Panc1 (cell line): ENCODE results near the gene BTBD9. TPM values are rescaled to one million over a fixed set of nuclear protein-coding genes. Genes with fewer than 3 reads are reported as not detected.

Source experiments
- ATAC-seq: fragments of 200-7000 bp; cut with Tn5 transposase; 2 replicates; pipeline ENCODE4 v1.9.1; 2020; ENCODE audit warnings: mild to moderate bottlenecking, moderate library complexity
- BruUV-seq: library from RNA; stranded (reverse); fragments of 400-500 nt; replicated peaks from 2 replicates; lab custom pipeline; 2021; lab: Mats Ljungman, UMichigan
- CTCF ChIA-PET: fragments of 300-600 bp; sonication (Branson Sonifier 250); formaldehyde crosslinking; loops from one replicate; lab custom pipeline; 2022; ENCODE audit warnings: antibody characterized with exemption; lab: Charles Lee
- POLR2A ChIA-PET: fragments of 300-600 bp; sonication (Branson Sonifier 250); formaldehyde crosslinking; loops from one replicate; lab custom pipeline; 2022; ENCODE audit warnings: antibody characterized with exemption; lab: Charles Lee
- DNase-seq: peaks from one replicate; pipeline ENCODE4 v3.0.0-alpha.2; 2010; ENCODE audit warnings: low read depth, low spot score
- H3K27ac ChIP-seq: 2 replicates; pipeline ENCODE4 v1.5.1; 2011; ENCODE audit warnings: mild to moderate bottlenecking, low read length, inconsistent platforms
- H3K27me3 ChIP-seq: fragments of 200-500 bp; sonication (Bioruptor generic); 2 replicates; pipeline ENCODE4 v1.6.0; 2014; ENCODE audit warnings: low read length, inconsistent platforms; ENCODE audit not compliant: control insufficient read depth, insufficient read depth
- H3K36me3 ChIP-seq: fragments of 200-500 bp; sonication (Bioruptor generic); 2 replicates; pipeline ENCODE4 v1.5.1; 2014; ENCODE audit warnings: inconsistent platforms, mild to moderate bottlenecking, low read length, moderate library complexity; ENCODE audit not compliant: control insufficient read depth, insufficient read depth
- H3K4me1 ChIP-seq: 2 replicates; pipeline ENCODE4 v1.5.1; 2011; ENCODE audit warnings: inconsistent platforms, mild to moderate bottlenecking, low read length, moderate library complexity; ENCODE audit not compliant: control insufficient read depth, insufficient read depth
- H3K4me3 ChIP-seq, 2 experiments: 2 replicates each; pipeline ENCODE4 v1.5.1; 2011 to 2012; ENCODE audit warnings: low read depth in 2 of 2, low read length in 2 of 2, mild to moderate bottlenecking in 2 of 2, inconsistent platforms in 1 of 2, moderate library complexity in 1 of 2
- H3K9me3 ChIP-seq: fragments of 200-500 bp; sonication (Bioruptor generic); 2 replicates; pipeline ENCODE4 v1.5.1; 2014; ENCODE audit warnings: low read depth, mild to moderate bottlenecking, inconsistent platforms, low read length, moderate library complexity; ENCODE audit not compliant: control insufficient read depth, insufficient read depth
- CTCF ChIP-seq: fragments of 450-650 bp; IDR thresholded peaks from 2 replicates; pipeline ENCODE4 v1.5.1; 2017; ENCODE audit warnings: mild to moderate bottlenecking
- POLR2AphosphoS5 ChIP-seq: IDR thresholded peaks from 2 replicates; pipeline ENCODE4 v1.6.1; 2012; ENCODE audit warnings: mild to moderate bottlenecking, low read depth, low read length, moderate library complexity
- SIN3A ChIP-seq: IDR thresholded peaks from 2 replicates; pipeline ENCODE4 v1.6.1; 2012; ENCODE audit warnings: low read depth, mild to moderate bottlenecking, low read length, moderate library complexity, borderline replicate concordance; ENCODE audit not compliant: insufficient read depth
- TCF7L2 ChIP-seq: IDR thresholded peaks from 2 replicates; pipeline ENCODE4 v1.6.1; 2011; ENCODE audit warnings: mild to moderate bottlenecking, low read depth, low read length, inconsistent platforms
- in situ Hi-C: cut with HindIII; loops from 2 replicates; pipeline ENCODE4 v1.10.0; 2016; ENCODE audit warnings: low sequenced_read_pairs, low pct_unique_long_range_greater_than_20kb
- intact Hi-C: fragments of 100-400 bp; cut with micrococcal nuclease; formaldehyde crosslinking; loops from one replicate; pipeline ENCODE4 v1.10.0; 2022; ENCODE audit not compliant: unreplicated experiment
- total RNA-seq: library from RNA; stranded (reverse); gene quantifications from one replicate; pipeline ENCODE4 v1.2.1, GENCODE V29; 2021; ENCODE audit not compliant: unreplicated experiment
- TF ChIP-seq, protein P1 (sequence below), 2 experiments: IDR thresholded peaks; 2 replicates each; pipeline ENCODE4 v1.6.1; 2011 to 2012; ENCODE audit warnings: low read depth in 2 of 2, control low read depth in 1 of 2, low read length in 1 of 2, mild to moderate bottlenecking in 1 of 2, moderate library complexity in 1 of 2; ENCODE audit not compliant: insufficient read depth in 1 of 2

Gene BTBD9
- total RNA-seq, 1 experiment from 2014 or later = 12.8 TPM

GRCh38 chr6:38168699-38169098 is 471.0 kb downstream of the BTBD9 start:
- in situ Hi-C loops (no loop called here), intact Hi-C loops (no loop called here)
- Histone ChIP-seq H3K9me3 (no peaks in the 10 kb centered on the region), H3K4me1 (peaks cover 4% of the 10 kb centered on the region), H3K27ac (no peak overlapping the region), H3K27me3 (no peaks in the 10 kb centered on the region), H3K4me3 (no peak overlapping the region), H3K36me3 (no peaks in the 10 kb centered on the region)
- ATAC-seq = no peak; the same call in 1 of the 2 replicates
- no peak for DNase-seq
- TF ChIP-seq CTCF = no peak
- TF ChIP-seq POLR2AphosphoS5 = no peak
- no peak for TF ChIP-seq TCF7L2
- TF ChIP-seq, protein P1, sequence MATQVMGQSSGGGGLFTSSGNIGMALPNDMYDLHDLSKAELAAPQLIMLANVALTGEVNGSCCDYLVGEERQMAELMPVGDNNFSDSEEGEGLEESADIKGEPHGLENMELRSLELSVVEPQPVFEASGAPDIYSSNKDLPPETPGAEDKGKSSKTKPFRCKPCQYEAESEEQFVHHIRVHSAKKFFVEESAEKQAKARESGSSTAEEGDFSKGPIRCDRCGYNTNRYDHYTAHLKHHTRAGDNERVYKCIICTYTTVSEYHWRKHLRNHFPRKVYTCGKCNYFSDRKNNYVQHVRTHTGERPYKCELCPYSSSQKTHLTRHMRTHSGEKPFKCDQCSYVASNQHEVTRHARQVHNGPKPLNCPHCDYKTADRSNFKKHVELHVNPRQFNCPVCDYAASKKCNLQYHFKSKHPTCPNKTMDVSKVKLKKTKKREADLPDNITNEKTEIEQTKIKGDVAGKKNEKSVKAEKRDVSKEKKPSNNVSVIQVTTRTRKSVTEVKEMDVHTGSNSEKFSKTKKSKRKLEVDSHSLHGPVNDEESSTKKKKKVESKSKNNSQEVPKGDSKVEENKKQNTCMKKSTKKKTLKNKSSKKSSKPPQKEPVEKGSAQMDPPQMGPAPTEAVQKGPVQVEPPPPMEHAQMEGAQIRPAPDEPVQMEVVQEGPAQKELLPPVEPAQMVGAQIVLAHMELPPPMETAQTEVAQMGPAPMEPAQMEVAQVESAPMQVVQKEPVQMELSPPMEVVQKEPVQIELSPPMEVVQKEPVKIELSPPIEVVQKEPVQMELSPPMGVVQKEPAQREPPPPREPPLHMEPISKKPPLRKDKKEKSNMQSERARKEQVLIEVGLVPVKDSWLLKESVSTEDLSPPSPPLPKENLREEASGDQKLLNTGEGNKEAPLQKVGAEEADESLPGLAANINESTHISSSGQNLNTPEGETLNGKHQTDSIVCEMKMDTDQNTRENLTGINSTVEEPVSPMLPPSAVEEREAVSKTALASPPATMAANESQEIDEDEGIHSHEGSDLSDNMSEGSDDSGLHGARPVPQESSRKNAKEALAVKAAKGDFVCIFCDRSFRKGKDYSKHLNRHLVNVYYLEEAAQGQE (IDR thresholded peaks at IDR 0.05; ENCODE audit: insufficient read depth in 1 of 2, low read depth in 2 of 2, low read length in 1 of 2) = no peak
- no peak for TF ChIP-seq SIN3A
- CTCF ChIA-PET = no interaction called here
- no TSS peak for BruUV-seq
- POLR2A ChIA-PET = no interaction called here

- H3K4me1 ChIP-seq = peaks cover 4% of the 10 kb centered on the region
- no peaks in the 10 kb centered on the region for H3K36me3 ChIP-seq
- ATAC-seq = no peak; the same call in 1 of the 2 replicates
- CTCF ChIA-PET = no interaction called here
- no peak for DNase-seq
- no peaks in the 10 kb centered on the region for H3K27me3 ChIP-seq
- TF ChIP-seq POLR2AphosphoS5 (no peak), CTCF (no peak), SIN3A (no peak), TCF7L2 (no peak)
- TF ChIP-seq, protein P1 (IDR thresholded peaks at IDR 0.05; ENCODE audit: insufficient read depth in 1 of 2, low read depth in 2 of 2, low read length in 1 of 2) = no peak
- H3K27ac ChIP-seq = no peak overlapping the region
- intact Hi-C loops (no loop called here), in situ Hi-C loops (no loop called here)
- no peak overlapping the region for H3K4me3 ChIP-seq
- H3K9me3 ChIP-seq = no peaks in the 10 kb centered on the region
- BruUV-seq = no TSS peak
- POLR2A ChIA-PET = no interaction called here
These were observed 471.6 kb downstream of the BTBD9 start for GRCh38 chr6:38168126-38168525.
